Activated naive CD8-positive, alpha-beta T cell treated with anti-CD3 and anti-CD28 coated beads, Interleukin-2, amount 50 U/mL, for 24 hours (primary cell): ENCODE data around the gene HPCAL1.
A peak's percentile ranks its signal among the peaks of the same experiment; 100 is the strongest.
"Not testable (repeated sequence)": the region's sequence is repeated elsewhere in the genome, so short reads cannot be mapped to it uniquely, and the experiment has no call there.

ENCODE experiments used
- ATAC-seq: fragments of 150-1000 bp; cut with Tn5 transposase; one replicate; pipeline ENCODE4 v1.10.0; 2021
- DNase-seq: peaks from one replicate; pipeline ENCODE4 v3.0.0; 2021
- H3K27ac Mint-ChIP-seq: one replicate; pipeline ENCODE4 v1.8.0; 2021; ENCODE audit warnings: mild to moderate bottlenecking, mixed read lengths
- H3K27me3 Mint-ChIP-seq: one replicate; pipeline ENCODE4 v1.8.0; 2021; ENCODE audit warnings: mixed read lengths
- H3K36me3 Mint-ChIP-seq: one replicate; pipeline ENCODE4 v1.8.0; 2021; ENCODE audit warnings: low read depth, mixed read lengths
- H3K4me1 Mint-ChIP-seq: one replicate; pipeline ENCODE4 v1.8.0; 2021; ENCODE audit warnings: mixed read lengths
- H3K4me3 Mint-ChIP-seq: one replicate; pipeline ENCODE4 v1.8.0; 2021; ENCODE audit warnings: mild to moderate bottlenecking, moderate library complexity, mixed read lengths
- H3K9me3 Mint-ChIP-seq: one replicate; pipeline ENCODE4 v1.8.0; 2021; ENCODE audit warnings: mixed read lengths

HPCAL1 gene

DNA sequence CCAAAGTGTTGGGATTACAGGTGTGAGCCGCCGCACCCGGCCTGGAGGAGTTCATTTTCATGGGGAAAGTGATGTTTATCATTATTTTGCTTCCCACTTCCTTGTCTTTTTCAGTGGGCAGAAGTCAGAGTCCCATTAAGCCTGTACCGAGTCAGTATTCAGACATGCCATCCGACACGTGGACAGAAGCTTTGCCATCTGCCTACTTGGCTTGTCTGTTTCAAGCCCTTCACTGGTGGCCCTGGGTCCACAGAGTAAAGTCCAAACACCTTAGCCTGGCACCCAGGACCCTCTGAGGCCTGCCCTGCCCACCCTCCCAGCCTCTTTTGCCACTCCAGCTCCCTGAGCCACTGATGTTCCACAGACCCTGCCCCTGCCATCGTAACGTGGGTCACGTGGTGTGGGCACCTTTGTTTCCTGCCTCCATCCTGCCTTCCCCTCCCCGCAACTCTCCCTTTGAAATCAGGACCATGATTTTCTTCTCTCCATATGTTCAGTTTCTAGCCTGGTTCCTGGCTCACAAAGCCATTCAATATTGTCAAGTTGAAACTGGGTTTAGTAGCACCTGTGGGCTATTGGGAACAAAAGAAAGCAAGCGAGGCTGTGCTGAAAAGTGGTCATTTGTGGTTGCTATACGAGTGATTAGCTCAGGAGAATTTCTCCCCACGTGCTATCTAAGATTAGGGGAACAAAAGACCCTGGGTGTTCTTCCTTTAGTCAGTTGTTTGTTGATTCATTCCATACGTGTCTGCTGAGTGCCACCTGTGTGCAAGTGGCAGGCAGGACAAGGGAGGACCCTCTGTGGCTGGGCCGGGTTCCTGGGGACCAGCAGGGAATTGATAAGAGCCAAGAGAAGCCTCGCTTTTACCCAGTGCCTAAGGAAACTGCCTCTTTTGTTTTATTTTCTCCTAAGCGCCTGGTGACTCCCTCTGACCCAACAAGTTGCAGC lies 150.5 kb downstream of the HPCAL1 start:
- H3K27me3 Mint-ChIP-seq: no peaks in the 10 kb centered on the region
- peaks cover 2% of the 10 kb centered on the region for H3K36me3 Mint-ChIP-seq
- DNase-seq: no peak
- H3K4me3 Mint-ChIP-seq: no peak overlapping the region
- H3K27ac Mint-ChIP-seq: no peak overlapping the region
- no peak for ATAC-seq
- H3K9me3 Mint-ChIP-seq: no peaks in the 10 kb centered on the region
- peaks cover 18% of the 10 kb centered on the region for H3K4me1 Mint-ChIP-seq

DNA sequence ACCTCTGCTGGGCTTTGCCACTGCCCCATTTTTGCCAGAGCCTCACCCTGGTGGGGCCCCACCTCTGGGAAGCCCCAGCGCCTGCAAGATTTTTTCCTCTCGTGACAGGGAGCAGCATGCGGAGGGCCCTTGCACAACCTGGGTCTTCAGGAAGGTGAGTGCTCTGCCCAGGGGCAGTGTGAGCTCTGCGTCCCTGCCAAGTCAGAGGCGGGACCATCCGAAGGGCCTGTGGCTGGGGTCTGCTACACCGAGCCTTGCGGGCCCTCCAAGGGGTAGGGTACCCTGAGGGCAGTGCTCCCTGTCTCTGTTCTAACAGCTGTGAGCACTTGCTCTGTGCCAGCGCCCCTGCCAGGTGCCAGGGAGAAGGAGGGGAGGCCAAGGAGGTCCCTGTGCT lies 151.2 kb downstream of the HPCAL1 start:
- Mint-ChIP-seq H3K27me3 (peaks cover 1% of the 10 kb centered on the region), H3K27ac (no peak overlapping the region), H3K9me3 (no peaks in the 10 kb centered on the region), H3K36me3 (peaks cover 2% of the 10 kb centered on the region), H3K4me3 (no peak overlapping the region), H3K4me1 (peaks cover 18% of the 10 kb centered on the region)
- DNase-seq (no peak), ATAC-seq (no peak)

DNA sequence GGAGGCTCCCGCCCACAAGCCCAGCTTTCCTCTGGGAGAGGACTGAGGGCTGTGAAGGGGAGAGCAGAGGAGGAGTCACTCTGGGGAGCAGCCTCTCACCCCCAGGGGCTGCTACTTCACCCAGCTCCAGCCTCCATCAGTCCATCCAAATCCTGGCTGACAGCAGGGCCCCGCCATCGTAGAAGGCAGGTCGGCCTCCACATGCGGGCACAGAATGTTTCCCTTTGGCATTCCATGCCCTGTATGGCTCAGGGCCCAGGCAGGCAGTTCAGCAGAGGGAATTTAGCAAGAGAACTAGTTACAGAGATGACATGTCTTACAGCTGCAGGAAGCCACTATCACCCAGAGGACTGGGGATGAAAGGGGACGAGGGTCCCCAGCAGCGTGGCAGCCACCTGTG lies 151.8 kb downstream of the HPCAL1 start:
- peaks cover 7% of the 10 kb centered on the region for H3K27me3 Mint-ChIP-seq
- H3K27ac Mint-ChIP-seq: no peak overlapping the region
- H3K36me3 Mint-ChIP-seq: peaks cover 2% of the 10 kb centered on the region
- H3K9me3 Mint-ChIP-seq: no peaks in the 10 kb centered on the region
- H3K4me3 Mint-ChIP-seq: no peak overlapping the region
- DNase-seq: no peak
- peaks cover 13% of the 10 kb centered on the region for H3K4me1 Mint-ChIP-seq
- peak; percentile 6 for ATAC-seq

DNA sequence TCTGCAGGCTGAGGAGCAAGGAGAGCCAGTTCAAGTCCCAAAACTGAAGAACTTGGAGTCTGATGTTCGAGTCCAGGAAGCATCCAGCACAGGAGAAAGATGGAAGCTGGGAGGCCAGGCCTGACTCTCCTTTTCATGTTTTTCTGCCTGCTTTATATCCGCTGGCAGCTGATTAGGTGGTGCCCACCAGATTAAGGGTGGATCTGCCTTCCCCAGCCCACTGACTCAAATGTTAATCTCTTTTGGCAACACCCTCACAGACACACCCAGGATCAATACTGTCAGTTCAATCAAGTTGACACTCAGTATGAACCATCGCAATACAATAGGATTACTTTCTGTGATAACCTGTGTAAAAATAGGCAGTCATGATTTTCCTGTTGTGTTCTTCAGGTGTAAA lies 154.5 kb downstream of the HPCAL1 start:
- H3K9me3 Mint-ChIP-seq, ATAC-seq, H3K4me3 Mint-ChIP-seq, H3K36me3 Mint-ChIP-seq, H3K4me1 Mint-ChIP-seq, H3K27ac Mint-ChIP-seq, DNase-seq: not testable (repeated sequence)
- peaks cover 20% of the 10 kb centered on the region for H3K27me3 Mint-ChIP-seq

DNA sequence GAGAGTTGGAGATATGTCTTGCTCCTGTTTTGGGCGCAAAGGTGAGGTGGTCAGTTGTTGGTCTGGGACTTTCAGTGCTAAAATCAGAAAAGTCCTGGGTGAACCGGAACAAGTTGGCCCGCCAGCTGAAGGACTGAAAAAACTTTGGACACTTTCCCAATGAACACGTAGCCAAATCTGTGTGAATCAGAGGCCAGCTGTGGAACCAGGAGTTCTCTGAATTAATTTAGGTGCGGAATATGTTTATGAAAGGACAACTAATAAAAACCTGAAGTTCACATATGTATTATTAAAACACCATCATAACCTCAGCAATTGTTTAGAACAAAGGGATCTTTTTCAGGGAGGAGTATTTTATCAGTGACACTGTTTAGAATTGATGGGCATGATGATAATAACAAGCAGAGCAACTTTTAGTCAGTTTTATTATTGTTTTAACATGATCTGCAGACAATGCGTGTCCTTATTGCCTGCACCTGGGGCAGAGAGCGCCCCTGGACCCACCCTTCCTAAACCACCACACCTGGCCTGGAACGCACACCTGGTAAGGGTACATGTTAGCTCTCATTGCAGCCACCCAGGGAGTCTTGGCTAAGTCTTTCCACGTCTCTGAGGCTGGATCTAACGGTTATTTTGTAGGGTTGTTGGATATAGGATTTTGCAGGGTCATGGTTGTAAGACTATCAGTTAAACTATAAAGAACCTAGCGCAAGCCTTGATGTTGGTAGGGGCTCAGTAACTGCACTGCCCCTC lies 155.3 kb downstream of the HPCAL1 start:
- Mint-ChIP-seq H3K27me3 (peaks cover 22% of the 10 kb centered on the region), H3K27ac (no peak overlapping the region), H3K4me1 (peaks cover 4% of the 10 kb centered on the region), H3K36me3 (peaks cover 2% of the 10 kb centered on the region), H3K4me3 (no peak overlapping the region), H3K9me3 (no peaks in the 10 kb centered on the region)
- ATAC-seq (no peak), DNase-seq (no peak)

DNA sequence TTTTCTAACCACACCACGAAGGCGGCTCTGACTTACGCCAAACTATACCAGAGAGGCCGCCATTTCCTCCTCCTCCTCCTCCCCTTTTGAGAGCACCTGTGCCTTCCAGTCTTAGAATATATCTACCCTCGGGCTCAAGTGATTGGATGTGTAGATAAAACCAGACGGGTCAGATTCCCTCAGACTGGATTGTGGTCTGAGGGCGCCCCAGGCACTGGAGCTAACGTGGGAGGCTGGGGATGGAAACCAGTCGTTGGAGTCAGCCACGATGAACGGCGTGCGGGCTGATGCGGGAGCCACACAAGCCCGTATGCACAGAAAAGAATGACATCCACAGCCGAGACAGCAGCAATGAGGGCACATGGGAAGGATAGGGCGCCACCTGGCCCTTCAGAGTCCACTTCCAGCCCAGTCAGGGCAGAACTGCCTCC lies 157.7 kb downstream of the HPCAL1 start:
- peaks cover 26% of the 10 kb centered on the region for H3K27me3 Mint-ChIP-seq
- no peak overlapping the region for H3K4me3 Mint-ChIP-seq
- H3K4me1 Mint-ChIP-seq: peaks cover 4% of the 10 kb centered on the region
- H3K27ac Mint-ChIP-seq: no peak overlapping the region
- ATAC-seq: no peak
- DNase-seq: no peak
- H3K36me3 Mint-ChIP-seq: no peaks in the 10 kb centered on the region
- H3K9me3 Mint-ChIP-seq: no peaks in the 10 kb centered on the region

DNA sequence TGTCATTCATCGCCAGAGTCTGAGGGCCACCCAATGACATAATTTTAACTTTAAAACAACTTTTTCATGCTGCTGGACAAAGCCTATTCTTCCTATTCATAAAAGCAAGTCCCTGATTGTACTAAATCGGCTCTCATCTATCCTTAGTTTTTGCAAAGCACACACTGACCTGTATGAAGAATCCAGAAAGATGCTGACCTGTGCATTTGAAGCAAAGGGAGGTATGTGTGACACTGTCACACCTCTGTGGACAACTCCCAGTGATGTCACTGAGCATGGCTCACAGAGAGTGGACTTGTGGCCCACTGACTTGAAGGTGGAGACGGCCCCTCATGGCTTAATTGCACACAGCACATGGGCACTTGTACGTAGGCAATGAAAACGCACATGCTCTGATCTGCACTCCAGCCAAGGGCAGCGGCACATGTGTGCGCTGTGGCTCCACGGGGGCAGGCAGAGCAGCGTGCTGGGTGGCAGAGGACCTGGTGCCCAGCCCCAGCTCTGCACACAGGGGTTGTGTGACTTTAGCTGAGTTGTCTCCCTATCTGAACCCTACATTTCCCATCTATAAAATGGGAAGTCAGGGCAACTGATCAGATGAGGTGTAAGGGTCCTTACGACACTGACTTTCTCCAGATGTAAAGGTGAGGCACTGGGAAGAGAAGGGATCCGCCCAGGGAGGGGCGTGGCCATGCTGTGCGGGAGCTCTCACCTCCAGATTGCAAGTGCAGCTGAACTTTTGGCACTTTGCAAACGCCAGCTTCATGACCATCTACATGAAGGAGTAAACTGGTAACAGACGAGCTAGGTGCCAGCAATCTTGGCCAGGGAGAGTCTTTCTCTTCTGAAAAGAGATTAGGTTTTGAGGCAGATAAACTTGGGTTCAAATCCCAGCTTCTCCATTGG lies 159.7 kb downstream of the HPCAL1 start:
- H3K9me3 Mint-ChIP-seq: no peaks in the 10 kb centered on the region
- no peak overlapping the region for H3K27ac Mint-ChIP-seq
- no peak overlapping the region for H3K4me3 Mint-ChIP-seq
- DNase-seq (no peak), ATAC-seq (no peak)
- H3K36me3 Mint-ChIP-seq: no peaks in the 10 kb centered on the region
- H3K27me3 Mint-ChIP-seq: peaks cover 29% of the 10 kb centered on the region
- H3K4me1 Mint-ChIP-seq: peaks cover 4% of the 10 kb centered on the region

DNA sequence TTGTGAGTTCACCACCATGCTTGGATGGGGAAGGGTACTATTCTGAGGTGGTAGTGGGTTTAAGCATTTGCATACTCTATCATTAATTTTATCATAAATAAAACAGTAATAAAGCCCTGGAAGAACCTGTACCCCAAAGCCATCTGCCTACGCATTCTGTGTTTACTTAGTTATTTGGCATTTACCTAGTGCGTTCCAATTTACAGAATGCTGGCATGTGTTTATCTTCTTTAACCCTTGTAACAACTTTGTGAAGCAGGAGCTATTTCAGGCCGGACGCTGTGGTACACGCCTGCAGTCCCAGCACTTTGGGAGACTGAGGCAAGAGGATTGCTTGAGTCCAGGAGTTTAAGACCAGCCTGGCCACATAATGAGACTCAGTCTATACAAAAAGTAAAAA lies 163.2 kb downstream of the HPCAL1 start:
- H3K4me1 Mint-ChIP-seq: no peaks in the 10 kb centered on the region
- ATAC-seq (no peak), DNase-seq (no peak)
- H3K27me3 Mint-ChIP-seq: peaks cover 12% of the 10 kb centered on the region
- H3K4me3 Mint-ChIP-seq: no peak overlapping the region
- no peak overlapping the region for H3K27ac Mint-ChIP-seq
- H3K36me3 Mint-ChIP-seq: no peaks in the 10 kb centered on the region
- H3K9me3 Mint-ChIP-seq: no peaks in the 10 kb centered on the region

DNA sequence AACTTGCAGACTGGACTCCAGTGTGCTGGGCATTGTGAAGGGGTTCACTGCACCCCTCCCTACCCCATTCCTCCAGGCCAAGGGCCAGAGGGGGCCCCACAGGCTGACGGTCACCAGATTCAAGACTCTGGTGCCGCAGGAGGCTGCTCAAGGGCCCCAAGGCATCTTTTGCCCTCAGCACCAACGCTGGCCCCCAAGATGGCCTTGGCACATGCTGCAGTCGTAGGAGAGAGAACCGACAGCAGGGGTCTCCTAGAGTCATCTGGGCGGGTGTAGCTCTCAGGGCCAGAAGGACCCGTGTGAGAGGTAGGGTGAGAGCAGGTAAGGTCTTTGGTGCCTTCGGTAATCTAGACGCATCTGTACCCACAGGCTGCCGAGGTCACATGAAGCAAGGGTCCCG lies 164.1 kb downstream of the HPCAL1 start:
- Mint-ChIP-seq H3K36me3 (no peaks in the 10 kb centered on the region), H3K4me1 (no peaks in the 10 kb centered on the region), H3K9me3 (no peaks in the 10 kb centered on the region), H3K27me3 (peaks cover 9% of the 10 kb centered on the region), H3K27ac (no peak overlapping the region), H3K4me3 (no peak overlapping the region)
- no peak for ATAC-seq
- no peak for DNase-seq

DNA sequence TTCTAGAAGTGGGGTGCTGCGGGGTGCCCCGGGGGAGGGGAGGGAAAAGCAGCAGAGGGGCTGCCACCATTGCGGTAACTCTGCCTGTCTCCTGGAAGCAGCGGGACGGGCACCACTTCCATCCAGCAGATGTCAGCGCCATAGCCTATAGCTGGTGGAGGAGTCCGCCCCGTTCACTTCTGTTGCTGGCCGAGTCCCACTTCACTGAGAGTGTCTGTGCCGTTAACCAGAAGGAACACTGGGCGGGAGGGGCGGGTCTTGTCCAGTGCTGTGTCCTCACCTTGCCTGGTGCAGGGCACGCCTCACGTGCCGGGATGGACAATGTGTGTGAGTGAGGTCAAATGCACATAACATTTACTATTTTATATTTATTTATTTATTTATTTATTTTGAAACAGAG lies 164.7 kb downstream of the HPCAL1 start:
- no peaks in the 10 kb centered on the region for H3K4me1 Mint-ChIP-seq

DNA sequence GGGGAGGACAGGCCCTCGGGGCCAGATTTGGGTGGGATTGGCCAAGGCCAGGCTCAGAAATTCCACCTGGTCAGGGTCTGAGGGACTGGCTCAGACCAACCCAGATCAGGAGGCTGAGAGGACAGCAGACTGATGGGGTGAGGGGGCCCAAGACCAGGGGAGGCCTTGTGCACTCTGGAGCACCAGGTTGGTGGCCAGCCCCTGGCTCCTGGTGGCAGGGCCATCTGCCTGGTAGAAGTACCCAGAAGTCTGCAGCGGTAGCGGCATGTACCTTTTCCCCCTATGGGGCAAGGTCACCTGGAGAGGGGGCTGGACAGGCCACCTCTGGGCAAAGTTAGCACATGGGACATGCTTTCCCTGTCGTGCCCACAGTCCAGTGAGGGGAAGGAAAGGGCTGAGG lies 166.6 kb downstream of the HPCAL1 start:
- Mint-ChIP-seq H3K9me3 (no peaks in the 10 kb centered on the region), H3K27me3 (peaks cover 4% of the 10 kb centered on the region), H3K4me1 (no peaks in the 10 kb centered on the region), H3K27ac (no peak overlapping the region), H3K4me3 (no peak overlapping the region), H3K36me3 (no peaks in the 10 kb centered on the region)
- DNase-seq (no peak), ATAC-seq (no peak)

More for the DNA sequence above, 164.7 kb downstream of the HPCAL1 start:
- DNase-seq (no peak), ATAC-seq (no peak)
- Mint-ChIP-seq H3K9me3 (no peaks in the 10 kb centered on the region), H3K4me3 (no peak overlapping the region), H3K27me3 (peaks cover 9% of the 10 kb centered on the region), H3K36me3 (no peaks in the 10 kb centered on the region), H3K27ac (no peak overlapping the region)

DNA sequence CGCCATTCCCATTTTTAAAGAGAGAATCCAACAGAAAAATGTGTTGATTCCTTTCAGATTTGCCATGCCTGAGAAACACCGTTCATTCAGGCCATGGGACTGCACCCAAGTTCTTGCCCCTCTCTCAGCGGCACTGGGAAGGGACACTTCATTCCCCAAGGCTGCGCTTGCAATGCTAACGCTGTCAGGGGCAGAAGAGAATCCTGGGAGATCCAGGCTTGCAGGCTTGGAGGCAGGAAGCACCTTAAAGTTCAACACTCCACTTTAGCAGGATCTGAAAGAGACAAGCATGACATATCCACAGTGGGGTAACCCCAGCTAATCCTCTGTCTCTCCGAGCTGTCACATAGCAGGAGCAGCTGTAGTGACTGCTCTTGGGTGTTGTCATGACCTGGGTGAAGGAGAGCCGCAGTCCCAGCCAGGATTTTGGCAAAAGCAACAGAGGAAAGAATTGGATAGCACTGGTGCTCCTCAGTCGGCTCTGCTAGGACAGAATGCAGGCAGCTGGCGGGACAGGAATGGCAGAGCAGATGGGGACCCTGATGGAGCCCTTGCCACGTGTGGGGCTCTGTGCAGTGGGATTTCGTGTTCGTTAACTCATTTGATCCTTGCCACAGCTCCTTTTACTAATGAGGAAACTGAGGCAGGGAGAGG lies 167.4 kb downstream of the HPCAL1 start:
- ATAC-seq (no peak), DNase-seq (no peak)
- Mint-ChIP-seq H3K27ac (no peak overlapping the region), H3K4me1 (no peaks in the 10 kb centered on the region), H3K4me3 (no peak overlapping the region), H3K9me3 (no peaks in the 10 kb centered on the region), H3K27me3 (peaks cover 3% of the 10 kb centered on the region), H3K36me3 (no peaks in the 10 kb centered on the region)

DNA sequence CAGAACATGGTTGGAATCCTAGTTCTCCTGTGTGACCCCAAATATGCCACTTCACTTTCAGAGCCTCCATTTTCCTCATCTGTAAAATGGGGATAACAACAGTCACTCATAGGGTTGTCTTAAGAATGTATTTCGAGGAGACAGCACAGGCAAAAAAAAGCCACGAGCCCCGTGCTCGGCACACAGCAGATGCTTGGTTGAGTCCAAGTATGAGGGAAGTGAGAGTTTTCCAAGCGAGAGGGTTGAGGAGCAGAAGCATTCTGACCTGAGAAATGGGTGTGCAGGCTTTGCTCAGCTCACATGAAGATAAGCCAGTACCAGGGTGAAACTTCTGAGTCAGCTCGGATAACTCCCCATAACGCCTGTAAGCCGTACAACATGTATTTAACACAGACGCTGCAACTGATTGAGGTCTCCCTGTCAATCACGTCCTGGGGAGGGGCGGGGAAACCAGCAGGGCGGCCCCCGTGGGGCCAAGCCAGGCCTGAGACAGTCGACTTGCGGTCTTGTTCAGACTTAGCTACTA lies 168.4 kb downstream of the HPCAL1 start:
- no peak overlapping the region for H3K27ac Mint-ChIP-seq
- DNase-seq (no peak), ATAC-seq (no peak)
- no peaks in the 10 kb centered on the region for H3K9me3 Mint-ChIP-seq
- H3K4me3 Mint-ChIP-seq: no peak overlapping the region
- no peaks in the 10 kb centered on the region for H3K4me1 Mint-ChIP-seq
- no peaks in the 10 kb centered on the region for H3K27me3 Mint-ChIP-seq
- no peaks in the 10 kb centered on the region for H3K36me3 Mint-ChIP-seq

DNA sequence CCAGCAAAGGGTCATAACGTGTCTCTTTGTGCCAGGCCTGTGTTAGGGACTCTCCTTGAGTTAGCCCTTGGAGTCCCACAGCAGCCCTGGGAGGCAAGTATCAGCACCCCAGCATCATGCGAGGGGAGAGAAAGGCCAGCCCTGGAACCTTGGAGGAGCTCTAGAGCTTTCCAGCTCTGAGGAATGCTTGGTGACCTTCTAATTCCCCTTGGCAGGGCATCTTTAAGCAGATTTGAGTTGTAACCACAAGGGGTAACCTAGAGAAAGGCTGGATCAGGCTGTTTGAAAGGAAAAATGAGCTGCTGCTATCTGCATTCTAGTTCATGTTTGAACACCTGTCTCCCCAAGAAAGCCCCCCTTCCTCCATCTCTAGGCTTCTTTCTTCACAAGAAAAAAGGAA lies 169.3 kb downstream of the HPCAL1 start:
- Mint-ChIP-seq H3K4me1 (peaks cover 2% of the 10 kb centered on the region), H3K27me3 (no peaks in the 10 kb centered on the region), H3K36me3 (no peaks in the 10 kb centered on the region), H3K4me3 (no peak overlapping the region), H3K27ac (no peak overlapping the region), H3K9me3 (no peaks in the 10 kb centered on the region)
- DNase-seq (no peak), ATAC-seq (no peak)
